AG08395 (cell line): Measurements from ENCODE around the gene STYXL1.
"Not testable (repeated sequence)": the region's sequence is repeated elsewhere in the genome, so short reads cannot be mapped to it uniquely, and the experiment has no call there.

Experiments used
- DNase-seq: peaks from one replicate; pipeline ENCODE4 v3.0.0; 2012; ENCODE audit warnings: mixed read lengths, low spot score

STYXL1 gene

DNA sequence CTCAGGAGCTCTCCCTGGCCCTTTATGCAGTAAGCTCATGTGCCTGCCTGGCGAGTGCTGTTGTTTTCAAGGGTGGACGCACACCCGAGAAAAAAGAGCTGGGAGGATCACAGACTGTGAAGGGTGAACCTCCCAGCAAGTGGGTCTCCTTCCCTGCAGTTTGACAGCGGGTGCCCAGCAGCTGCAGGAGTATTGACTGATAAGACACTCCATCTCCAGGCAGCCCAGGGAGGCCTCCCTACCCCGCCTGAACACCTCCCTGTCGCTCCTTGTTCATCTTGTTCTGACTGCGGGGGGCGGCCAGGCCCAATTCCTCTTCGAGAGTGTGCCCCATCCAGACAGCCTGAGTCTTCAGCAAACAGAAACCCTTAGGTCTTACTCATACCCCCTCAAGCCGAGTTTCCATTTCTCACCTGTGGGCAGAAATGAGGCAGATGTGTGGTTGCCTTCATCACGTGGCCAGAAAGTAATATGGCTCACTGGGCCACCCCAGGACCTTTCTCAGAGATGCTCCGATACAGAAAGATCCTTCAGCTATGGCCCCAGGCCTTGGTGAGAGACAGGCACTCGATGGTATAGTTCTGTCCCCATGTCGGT is 17.3 kb upstream of the STYXL1 start:
- no peak for DNase-seq

DNA sequence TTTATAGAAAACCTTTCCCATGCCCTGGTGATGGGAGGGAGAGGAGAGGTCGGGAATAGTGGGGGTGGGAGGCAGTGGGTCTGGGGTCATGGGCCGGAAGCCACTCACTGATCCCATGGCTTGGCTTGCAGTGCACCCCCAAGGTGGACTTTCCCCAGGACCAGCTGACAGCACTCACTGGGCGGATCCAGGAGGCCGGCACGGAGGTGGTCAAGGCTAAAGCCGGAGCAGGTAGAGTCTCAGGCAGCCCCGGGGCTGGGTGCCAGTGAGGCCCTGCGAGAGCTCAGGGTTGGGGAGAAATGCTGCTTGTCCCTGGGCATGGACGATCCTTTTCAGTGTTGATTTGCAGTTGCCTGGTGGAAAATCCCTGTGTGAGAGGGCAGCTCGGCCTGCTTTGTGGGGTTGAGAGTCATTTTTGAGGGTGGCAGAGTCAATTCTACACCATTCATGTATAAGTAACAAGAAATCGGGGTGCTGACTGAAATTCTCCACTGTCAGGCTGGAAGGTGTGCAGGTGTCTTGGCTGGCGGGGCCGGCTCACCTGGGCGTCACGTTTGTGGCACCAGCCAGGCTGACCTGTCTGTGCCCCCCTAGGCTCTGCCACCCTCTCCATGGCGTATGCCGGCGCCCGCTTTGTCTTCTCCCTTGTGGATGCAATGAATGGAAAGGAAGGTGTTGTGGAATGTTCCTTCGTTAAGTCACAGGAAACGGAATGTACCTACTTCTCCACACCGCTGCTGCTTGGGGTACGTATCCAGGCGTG is 16.6 kb upstream of the STYXL1 start:
- no peak for DNase-seq

DNA sequence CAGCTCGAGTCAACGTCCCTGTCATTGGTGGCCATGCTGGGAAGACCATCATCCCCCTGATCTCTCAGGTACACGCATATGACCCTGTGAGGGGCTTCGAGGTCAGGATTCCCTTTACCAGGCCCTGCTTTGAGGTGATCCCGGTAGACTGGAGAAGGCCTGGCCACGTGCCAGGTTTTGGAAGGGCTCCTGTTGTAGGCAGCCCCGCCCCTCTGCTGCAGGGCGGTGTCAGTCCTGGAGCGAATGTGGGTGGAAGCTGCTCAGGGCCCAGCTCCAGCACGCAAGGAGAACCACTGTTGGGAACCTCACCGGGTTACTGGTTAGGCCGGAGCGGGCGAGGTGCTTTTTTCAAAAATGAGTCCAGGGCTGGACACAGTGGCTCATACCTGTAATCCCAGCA is 15.7 kb upstream of the STYXL1 start:
- DNase-seq: no peak

DNA sequence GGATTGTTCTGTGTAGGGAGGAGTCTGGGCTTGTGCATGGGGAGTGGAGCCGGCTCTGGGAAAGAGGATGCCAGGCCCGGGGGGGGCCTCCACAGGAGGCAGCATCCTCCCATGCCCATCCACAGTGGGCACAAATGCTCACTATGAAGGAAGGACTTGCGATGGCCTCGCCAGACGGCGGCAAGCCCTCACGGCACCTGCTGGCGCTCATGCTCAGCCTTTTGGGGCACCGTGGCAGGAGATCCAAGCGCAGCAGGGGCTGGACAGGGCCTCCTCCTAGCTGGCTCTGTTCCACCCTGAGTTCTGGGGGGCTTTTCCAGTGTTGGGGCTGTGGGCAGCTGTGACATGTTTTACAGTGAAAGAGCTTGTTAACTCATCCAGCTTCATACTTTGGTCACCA is 15.3 kb upstream of the STYXL1 start:
- DNase-seq: no peak

DNA sequence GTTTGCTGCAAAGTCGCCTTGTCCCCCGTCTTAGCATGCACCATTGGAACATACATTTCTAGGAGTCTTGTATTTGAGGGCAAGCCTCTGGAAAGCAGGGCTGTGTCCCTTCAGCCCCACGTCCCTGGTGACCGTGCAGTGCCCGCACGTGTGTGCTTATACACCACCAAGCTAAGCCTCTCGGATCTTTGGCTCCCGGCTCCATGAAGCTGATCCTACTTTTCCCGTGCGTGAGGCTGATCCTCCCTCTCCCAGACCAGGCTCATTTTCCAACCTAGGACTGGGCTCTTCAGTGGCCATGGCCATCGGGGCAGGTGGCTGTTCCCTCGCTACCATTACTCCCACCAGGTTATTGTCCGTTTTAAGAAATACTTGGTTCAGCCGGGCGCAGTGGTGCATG is 14.5 kb upstream of the STYXL1 start:
- no peak for DNase-seq

DNA sequence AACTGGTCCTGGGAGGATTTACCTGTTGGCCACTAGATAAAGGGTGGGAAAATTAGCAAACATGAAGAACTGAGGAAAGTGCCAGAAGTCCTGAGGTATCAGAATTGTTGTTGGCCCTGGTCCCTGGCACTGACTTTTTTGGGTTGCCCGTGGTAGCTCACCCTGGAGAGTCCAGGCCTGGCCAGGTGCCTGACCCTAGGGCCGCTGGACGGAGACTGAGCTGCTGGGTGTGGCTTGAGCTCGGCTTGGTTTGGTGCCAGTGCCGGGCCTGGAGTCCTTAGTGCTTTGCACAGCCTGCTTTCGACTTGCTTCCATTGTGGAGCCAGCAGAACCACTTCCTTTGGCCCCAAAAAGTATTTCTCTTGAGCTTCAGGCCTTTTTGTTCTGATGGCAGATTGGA is 13.0 kb upstream of the STYXL1 start:
- DNase-seq: no peak

DNA sequence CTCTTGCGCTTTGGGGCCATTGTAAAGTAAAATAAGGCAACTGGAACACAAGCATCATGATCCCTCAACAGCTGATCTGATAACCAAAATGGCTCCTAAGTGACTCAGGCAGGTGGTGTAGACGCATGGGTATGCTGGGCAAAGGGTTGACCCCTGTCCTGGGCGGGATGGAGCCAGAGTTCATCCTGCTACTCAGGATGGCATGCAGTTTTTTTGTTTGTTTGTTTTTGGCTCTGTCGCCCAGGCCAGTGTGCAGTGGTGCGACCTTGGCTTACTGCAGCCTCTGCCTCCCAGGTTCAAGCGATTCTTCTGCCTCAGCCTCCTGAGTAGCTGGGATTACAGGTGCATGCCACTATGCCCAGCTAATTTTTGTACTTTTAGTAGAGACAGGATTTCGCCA is 10.9 kb upstream of the STYXL1 start:
- not testable (repeated sequence) for DNase-seq

DNA sequence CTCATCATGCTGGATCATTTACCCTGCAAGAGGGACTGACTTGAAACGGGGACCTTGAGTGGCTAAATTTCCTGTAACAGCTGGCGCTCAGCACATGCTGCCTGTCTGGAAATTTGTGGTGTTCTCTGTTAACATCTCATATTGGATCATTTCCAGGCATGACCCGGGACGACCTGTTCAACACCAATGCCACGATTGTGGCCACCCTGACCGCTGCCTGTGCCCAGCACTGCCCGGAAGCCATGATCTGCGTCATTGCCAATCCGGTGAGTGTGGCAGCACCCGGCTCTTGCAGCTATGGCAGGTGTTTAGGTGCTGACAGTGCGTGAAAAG is 10.0 kb upstream of the STYXL1 start:
- DNase-seq: no peak

DNA sequence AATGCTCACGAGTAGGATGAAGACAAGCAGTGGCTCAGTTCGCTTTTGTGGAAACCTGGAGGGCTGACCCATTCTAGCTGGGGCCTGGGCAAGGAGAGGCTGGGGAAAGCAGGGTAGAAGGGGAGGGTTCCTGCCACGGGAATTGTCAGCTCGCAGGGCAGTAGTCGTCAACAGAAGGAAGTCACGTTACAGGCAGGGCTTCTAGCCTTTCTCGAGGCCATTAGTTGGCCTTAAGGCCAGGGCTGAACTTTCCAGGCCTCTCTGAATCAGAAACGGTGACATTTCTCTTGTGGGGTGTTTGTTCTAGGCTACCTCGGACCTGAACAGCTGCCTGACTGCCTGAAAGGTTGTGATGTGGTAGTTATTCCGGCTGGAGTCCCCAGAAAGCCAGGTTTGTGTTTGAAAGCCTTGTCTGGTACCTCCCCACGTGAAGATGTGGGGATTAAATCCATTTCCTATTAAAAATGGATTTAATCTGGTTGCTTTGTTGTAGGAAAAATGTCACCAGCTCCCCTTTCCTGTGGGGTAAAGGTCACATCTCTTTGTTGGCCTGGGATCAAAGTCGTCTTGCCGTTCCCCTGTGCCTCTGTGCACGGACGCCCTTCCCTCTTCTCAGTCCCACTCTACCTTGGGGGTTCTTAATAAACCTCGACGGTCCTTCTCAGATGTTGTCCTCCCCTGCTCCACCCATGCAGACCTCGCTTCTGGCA is 9.5 kb upstream of the STYXL1 start:
- no peak for DNase-seq

DNA sequence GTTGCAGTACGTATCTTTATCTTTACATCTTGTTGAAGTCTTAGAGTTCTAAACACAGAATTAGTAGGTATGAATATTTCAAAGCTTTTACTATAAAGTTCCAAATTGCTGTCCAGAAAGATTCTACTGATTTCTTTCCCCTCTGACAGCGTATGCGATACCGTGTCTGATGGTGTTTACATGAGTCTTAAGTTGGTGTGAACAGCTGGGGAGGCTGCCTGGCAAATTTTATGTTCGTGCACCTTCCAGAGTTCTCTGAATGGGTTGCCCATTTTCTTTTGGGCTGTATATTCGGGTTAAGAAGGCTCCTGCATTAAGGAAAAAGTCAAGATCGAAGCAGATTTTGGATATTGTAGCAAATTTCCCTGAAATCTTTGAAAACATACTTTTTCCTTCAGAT is 8.4 kb upstream of the STYXL1 start:
- DNase-seq: no peak

DNA sequence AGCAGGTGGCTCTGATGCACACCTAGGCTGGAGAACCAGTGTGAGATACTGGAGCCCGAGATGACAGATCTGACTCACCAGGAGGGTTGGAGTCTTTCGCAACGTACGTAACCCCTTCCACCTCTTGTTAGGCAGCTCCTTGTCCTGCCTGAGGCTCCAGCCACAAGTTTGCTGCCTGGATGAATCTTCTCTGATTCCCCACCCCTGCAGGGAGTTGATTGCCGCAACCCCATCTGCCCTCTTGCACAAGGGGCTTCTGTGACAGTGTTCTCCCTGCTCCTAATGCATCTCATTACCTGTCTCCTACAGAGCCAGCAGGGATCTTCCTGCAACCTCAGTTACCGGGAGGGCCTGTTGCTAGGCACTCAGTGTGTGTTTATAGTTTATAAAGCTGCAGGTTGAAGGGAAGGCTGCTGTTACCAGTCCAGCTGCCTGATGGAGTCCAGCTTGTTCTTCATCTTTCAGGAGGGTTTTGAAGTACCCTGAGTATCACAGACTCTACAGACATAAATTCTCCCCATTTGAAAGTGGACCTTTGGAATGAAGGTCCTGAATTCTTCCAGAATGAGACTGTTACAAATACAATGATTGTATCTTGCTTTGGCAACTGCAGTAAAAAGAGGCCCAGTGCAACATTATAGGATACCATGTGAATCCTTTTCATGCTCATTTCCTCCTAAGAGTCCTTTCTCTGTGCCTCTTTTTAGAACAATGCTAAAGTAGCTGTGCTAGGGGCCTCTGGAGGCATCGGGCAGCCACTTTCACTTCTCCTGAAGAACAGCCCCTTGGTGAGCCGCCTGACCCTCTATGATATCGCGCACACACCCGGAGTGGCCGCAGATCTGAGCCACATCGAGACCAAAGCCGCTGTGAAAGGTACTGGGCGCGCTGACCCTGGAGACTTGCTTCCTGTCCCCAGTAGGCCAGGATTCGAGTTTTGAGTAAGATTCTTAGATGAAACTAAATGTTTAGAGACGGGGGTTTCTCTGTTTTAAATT is 6.6 kb upstream of the STYXL1 start:
- peak; percentile 29 for DNase-seq

DNA sequence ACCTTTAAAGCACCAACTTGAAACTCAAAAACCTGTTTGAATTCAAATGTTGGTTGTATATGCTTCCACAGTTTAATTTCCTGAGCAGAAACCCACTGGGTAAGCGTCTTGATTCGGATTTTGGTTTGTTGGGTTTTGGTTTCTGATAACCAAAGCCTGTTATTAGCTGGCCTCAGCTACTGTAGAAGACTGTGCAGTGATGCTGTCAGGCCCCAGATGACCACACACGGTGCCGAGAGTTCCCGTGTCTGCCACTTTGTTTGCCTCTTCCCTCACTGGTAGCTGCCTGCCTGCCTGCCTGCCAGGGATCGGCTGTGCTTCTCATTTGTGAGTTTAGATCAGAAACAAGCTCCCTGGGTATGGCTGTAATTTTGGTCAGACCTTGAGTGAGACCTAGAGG is 5.7 kb upstream of the STYXL1 start:
- no peak for DNase-seq

DNA sequence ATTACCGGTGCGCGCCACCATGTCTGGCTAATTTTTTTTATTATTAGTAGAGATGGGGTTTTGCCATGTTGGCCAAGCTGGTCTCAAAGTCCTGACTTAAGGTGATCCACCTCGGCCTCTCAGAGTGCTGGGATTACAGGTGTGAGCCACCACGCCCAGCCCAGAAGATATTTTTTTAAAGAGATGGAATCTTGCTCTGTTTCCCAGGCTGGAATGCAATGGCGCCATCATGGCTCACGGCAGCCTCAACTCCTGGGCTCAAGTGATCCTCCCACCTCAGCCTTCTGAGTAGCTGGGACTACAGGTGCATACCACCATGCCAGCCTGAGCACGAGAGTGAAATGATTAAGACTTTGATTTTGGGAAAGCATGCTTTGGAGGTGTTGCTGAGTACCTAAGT is 4.9 kb upstream of the STYXL1 start:
- DNase-seq: not testable (repeated sequence)

DNA sequence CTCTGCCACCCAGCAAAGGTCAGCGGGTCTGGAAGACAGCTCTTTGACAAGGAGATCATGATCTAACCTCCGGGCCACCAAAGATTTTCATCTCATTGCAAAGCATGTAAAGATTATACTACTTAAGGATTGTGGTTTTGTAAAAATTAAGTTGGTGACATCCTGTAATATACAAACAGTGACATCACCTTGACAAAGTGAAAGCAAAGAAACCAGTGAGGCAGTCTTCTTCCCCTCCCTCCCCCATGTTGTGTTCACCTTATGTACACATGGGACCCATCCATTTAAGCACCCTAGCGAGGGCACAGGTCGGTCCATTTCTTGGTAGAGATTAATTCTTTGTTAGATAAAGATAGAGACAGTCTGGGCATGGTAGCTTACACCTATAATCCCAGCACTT is 4.0 kb upstream of the STYXL1 start:
- no peak for DNase-seq

DNA sequence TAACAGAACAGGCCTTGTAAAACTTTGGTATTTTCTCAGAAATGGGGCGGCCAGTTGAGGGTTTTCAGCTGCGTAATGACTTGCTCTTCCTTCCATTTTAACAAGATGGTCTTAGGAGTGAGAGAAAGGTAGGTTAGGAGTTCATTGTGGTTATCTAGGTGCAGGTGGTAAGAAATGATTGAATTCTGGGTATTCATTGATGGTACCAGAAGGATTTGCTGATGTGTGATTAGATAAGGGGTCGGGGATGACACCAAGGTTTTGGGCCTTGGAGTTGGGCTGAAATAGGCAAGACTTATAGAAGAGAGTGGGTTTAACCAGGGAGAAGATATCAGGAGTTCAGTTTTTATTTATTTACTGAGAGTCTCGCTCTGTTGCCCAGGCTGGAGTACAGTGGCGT is 2.7 kb upstream of the STYXL1 start:
- DNase-seq: no peak

DNA sequence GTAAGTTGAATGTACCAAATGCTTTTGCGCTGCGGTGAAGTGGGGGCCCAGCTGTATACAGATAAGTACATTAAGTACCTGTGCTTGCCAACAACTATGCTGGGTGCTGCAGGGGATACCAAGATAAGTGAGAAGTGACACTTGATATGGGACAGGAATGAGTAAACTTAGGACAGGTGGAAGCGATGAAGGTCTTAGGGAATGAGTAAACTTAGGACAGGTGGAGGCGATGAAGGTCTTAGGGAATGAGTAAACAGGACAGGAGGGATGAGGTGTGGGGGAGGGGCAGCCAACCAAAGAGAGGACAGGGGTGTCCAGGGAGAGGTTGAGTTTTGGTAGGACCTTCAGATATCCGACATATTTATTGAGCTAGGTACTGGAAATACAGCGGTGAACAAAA is 1.5 kb upstream of the STYXL1 start:
- DNase-seq: no peak

DNA sequence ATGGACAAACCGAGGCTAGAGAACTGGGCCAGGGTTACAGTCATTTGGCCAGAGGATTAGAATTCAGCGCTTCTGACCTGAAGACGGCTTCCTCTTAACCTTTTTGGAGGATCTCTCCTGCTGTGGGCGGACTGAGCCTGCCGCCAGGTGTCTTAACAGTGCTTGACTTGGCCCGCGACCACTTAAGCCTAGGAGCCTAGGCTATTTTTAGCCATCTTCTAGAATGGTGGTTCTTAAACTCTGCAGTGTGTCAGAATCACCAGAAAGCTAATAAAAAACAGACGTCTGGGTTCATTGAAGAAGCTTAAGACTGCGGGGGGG is 828 bp upstream of the STYXL1 start:
- no peak for DNase-seq

DNA sequence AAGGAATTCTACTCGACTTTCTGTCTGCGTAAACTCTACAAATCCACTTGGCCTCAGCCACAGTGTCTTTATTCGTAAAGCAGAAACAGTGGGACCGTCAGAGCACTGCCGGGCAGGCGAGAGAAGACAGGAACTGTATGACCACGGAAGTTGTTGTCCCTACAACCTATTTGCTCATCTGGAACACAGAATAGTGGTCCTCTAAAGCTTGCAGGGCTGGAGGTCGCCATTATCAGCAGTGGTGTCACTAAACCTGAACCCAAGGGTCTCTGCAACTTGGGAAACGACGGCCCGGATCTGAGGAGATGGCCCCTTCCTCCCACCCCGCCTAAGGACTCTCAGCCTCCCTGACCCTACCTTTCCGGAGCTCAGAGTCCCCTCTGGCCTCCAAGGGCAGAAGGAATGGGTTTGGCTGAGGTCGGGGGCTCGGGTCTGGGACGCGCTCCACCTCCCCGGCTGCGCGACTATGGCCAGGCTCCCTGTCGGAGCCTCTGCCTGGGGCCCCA is 442 bp downstream of the STYXL1 start:
- peak; percentile 12 for DNase-seq

DNA sequence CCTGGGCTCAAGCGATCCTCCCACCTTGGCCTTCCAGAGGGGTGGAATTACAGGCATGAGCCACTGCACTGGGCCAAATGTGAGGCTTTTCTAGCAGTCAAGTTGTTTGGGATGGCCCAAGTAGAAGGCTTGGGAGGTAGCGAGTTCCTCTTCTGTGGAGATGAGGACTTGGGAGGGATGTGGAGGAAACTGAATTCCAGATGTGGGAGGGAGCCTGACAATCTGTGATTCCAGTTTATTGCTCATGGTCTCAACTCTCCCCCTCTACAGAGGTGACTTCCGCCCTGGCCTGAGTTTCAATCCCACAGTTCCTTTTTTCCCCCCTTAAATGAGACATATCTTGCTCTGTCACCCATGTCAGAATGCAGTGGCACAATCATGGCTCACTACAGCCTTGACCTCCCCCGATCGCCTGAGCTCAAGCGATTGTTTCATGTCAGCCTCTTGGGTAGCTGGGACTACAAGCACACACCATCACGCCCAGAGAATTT is 3.4 kb downstream of the STYXL1 start:
- no peak for DNase-seq

DNA sequence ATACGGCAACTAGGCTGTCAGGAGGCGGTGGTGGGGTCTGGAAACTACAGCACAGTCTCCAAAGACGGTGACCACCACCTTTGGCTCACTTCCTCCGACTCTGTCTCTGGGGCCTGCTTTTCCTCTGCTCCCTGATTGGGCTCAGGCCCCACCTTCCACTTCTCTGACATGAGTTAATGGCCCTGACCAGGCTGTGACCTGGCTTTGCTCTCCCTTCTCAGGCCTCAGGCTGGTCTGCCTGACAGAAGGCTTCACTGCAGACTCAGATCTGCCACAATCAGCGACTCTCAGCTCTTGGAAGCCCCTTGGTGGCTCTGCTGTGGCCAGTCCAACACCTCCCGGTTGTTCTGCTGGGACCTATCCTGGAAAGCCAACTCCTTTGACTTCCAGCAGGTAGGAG is 7.7 kb downstream of the STYXL1 start:
- DNase-seq: no peak

DNA sequence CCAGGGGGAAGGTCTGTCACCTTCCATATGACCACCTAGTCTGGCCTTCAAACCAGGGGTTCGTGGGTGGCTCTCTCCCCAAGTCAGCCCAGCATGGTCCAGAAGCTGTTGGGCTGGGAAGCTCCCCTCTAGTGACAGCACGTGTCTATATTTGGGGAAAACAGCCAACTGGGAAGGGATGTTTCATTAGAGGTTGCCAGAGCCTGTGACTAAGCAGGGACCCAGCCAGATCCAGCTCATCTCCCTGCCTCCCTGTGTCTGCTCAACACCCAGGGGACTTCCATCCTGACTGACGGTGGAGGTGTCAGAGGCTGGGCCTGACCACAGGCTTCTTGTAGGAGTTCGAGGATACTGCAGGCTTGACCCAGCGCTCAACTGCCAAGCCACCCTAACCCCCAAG is 10.5 kb downstream of the STYXL1 start:
- DNase-seq: peak; percentile 96

DNA sequence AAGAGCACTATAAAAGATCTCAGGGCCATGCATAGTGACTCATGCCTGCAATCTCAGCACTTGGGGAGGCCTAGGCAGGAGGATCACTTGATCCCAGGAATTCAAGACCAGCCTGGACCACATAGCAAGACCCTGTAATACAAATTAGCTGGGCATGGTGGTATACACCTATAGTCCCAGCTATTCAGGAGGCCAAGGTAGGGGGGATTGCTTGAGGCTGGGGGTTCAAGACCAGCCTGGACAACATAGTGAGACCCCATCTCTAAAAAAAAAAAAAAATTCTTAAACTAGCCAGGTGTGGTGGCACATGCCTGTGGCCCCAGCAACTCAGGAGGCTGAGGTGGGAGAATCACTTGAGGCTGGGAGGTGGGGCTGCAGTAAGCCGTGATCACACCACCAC is 15.8 kb downstream of the STYXL1 start:
- DNase-seq: no peak
